H54 (cell line): ENCODE results near the gene POC1A.

Source experiments
- DNase-seq: peaks from one replicate; pipeline ENCODE4 v3.0.0; 2011; ENCODE audit warnings: low spot score, mixed read lengths; ENCODE audit not compliant: insufficient read length
- FAIRE-seq: peaks from 3 replicates; lab custom pipeline; 2011; peaks lifted over from hg19 to GRCh38; lab: Jason Lieb, UNC
- POLR2A ChIP-seq: IDR thresholded peaks from 2 replicates; pipeline ENCODE4 v1.6.1; 2011; ENCODE audit warnings: low read depth, mild to moderate bottlenecking, low read length

The POC1A gene

DNA sequence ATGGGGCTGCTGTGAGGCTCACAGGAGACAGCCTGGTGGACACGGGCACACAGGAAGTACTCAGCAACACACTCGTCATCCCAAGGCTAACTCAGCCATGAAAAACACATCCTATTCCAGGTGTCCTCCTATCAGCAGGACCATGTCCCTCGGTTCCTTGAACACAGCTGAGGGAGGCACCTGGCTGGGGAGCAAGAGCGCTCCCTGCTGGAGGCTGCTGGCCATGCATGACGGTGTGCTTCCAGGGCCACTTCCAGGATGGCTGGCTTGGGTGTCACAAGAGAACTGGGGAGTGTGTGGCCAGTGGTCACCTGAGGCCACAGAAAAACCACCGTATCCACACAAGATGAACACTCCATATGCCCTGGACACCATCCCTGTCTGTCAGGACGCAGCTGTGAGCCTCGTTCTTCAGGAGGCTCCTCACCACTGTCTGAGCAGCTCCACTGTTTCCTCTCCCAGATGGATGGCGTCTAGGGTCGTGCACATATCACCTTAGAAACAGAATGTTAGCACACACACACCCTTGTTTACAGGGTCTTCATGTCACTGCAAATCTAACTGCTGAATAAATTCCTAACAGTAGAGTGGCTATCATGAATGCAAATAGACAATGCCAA is 31.0 kb downstream of the POC1A start:
- DNase-seq (peak; percentile 74), FAIRE-seq (no peak)

DNA sequence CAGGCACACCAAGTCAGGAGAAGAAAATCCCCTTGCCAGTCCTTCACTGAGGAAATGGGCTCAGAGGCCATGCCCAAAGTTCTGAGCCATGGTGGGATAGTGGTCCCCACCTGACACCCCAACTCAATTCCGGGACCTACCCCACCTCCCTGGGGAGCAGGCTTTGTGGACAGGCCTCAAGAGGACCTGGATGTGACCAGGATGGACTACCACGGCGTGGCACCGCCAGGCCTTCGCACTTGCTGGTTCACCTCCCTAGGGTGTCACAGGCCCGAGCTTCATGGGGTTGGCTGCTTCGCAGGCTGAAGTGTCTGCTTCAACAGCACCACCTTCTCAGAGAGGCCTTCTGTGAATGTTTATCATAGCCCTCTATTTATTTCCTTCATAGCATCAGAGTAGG is 31.7 kb downstream of the POC1A start:
- no peak for DNase-seq
- no peak for TF ChIP-seq POLR2A

More for the DNA sequence above, 31.0 kb downstream of the POC1A start:
- TF ChIP-seq POLR2A: no peak

DNA sequence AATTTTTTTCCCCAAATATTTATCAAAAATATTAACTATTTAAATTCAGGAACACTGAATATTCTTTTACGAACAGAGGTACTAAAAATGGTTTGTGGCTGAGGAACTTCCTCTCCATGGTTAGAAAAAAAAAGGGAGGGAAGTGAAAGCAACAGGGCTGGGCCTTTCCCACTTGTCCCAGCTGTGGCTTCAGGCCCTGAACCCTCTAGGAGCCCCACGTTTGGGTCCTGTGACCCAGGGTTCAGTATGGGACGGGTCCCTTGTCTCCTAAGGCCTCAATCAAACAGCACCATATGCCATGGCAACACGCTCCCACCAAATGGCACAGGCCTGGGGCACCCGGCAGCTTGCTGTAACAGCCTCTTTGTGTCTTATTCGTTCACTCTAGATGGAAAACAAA is 32.4 kb downstream of the POC1A start:
- no peak for FAIRE-seq
- no peak for DNase-seq
- no peak for TF ChIP-seq POLR2A

More for the DNA sequence above, 31.7 kb downstream of the POC1A start:
- no peak for FAIRE-seq

DNA sequence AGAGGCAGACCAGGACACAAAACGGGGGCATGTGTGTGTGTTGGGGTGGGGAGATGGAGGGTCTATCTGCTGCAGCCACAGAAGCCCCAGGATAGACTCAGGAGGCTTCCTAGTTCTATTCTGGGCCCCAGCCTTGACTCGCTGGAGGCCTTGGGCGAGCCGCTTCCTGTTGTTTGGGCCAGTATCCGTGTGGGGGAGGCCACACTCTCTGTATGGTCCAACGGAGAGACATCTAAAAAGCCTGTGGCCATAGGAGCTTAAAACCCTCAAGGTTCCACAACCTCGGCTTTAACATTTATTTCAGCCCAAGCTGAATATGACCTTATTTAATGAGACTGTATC is 32.8 kb downstream of the POC1A start:
- FAIRE-seq: no peak
- DNase-seq: no peak
- no peak for TF ChIP-seq POLR2A

DNA sequence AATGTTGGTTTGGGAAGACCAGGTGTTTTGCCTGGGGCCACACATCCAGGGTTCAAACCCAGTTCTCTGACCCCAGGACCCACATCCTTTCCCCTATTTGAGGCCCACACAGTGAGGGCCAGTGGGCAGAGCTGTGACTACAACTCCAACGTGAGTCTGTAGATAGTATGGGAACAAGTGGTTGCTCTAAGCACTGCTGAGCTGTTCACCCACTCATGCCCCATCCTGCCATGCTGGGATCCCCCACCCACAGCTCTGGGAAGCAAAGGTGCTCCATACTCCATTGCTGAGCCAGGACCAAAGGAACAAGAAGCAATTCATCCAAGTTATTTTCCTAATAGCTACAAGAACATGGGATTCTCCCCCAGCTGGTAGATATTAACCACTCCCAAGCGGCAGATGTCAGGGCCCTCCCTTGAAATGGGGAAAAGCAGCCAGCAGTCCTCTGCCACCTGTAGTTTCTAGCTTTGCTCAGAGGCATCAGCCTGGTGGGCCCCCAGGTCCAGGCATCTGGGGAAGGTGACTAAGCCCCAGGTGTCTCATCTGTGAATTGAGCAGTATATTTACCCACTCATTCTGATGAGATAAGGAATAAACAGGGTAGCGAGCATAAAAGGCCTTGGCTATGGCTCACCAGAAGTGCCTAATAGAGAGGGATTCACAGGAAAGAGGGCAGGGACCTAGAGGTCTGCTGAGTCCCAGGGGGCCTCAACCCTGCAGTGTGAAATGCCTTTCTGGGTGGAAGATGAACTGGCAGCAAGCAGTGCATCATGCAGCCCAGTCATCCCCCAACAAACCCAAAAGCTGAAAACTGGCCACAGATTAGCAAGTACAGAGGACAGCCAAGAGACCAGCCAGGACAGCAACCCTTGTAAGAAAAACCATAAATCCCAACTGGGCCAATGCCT is 33.4 kb downstream of the POC1A start:
- FAIRE-seq: no peak
- TF ChIP-seq POLR2A: no peak
- DNase-seq: no peak

DNA sequence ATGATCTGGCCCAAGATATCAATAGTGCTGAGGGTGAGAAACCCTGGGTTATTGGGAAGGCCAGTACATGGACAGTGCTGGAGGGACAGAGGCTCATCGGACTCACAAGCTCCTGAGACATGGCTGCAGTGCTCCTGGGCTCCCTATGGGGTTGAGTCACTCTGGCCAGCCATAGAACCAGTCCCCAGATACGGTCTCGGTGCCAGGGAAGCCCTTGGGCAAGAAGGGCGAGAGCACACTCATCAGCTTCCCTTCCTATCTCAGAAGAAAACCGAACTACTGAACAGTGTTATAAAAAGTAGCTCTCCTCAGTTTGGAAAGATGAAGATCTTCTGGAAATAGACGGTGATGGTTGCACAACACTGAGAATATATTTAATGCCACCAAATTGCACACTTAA is 34.4 kb downstream of the POC1A start:
- FAIRE-seq (no peak), DNase-seq (no peak)
- TF ChIP-seq POLR2A: no peak

DNA sequence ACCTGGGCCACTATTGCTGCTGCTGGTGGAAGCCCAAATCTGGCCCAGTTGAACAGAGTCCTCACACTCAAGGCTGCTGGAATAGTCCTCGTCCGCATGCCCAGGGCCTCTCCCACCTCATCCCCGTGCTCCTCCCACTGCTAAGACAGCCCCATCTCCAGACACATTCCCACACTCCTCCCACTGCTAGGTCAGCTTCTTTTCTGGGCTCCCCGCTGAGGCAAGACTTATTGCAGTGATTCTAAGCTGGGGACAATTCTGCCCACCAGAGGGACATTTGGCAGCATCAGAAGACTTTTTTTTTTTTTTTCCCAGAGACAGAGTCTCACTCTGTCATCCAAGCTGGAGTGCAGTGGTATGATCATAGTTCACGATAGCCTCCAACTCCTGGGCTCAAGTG is 35.1 kb downstream of the POC1A start:
- FAIRE-seq (no peak), DNase-seq (no peak)
- no peak for TF ChIP-seq POLR2A

DNA sequence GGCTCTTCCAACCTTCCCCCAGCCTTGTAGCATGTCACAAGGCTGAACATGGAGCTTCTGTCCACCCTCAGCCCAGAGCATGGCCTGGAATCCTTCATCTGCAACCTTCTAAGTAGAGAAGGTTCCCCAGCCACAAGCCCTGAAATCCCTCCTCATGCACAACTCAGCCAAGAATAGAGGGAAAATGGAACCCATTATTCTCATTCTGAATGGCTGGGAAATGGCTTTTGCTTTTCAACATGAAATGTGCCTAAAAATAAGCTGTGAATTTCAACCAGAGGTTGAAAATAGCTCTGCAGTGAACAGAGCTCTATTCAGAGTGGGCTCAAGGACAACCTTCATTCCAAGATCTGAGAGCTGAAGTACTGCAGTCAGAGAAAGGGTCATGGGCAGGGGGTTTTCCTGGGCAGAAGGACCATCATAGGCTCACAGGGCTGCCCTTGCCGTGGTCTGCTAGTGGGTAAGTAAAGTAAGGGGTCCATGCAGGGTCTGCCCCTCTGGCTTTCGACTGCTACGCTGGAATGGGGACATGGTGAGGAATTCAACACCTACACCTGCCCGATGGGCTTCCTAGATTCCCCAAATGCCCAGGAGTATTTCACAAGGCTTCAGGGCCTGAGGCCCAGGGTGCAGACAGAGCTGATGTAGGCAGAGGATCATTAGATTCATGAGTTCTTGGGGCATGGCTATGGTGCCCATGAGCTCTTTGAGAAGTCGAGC is 35.9 kb downstream of the POC1A start:
- DNase-seq (no peak), FAIRE-seq (no peak)
- no peak for TF ChIP-seq POLR2A

DNA sequence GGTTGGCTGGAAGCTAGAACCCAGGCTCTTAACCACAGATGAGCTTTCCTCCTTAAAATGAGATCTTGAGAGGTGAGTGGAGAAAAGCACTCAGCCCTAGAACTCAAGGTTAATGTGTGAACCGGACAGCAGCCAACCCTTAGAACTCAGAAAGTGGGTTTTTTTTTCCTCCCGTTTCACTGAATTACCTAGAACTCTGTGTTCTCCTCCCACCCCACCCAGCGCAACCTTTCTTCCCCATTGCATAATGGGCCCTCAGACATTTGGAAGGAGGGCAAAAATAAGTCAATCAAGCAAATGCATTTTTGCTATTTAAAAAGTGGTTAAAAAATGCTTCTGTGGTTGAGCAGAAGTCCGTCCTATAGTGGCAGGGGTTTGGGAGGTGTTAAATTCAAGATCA is 36.7 kb downstream of the POC1A start:
- DNase-seq (no peak), FAIRE-seq (no peak)
- TF ChIP-seq POLR2A: no peak

DNA sequence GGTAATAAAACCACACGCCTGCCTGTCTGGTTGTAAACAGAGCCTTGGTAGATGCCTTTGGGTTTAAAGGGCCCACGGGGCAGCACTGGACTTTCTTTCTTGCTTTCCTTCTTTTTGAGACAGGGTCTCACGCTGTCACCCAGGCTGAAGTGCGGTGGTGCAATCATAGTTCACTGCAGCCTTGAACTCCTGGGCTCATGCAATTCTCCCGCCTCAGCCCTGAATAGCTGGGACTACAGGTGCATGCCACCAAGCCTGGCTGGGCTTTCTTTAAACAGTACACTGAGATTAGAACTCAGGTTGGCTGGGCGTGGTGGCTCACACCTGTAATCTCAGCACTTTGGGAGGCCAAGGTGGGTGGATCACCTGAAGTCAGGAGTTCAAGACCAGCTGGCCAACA is 42.2 kb downstream of the POC1A start:
- FAIRE-seq (no peak), DNase-seq (no peak)
- TF ChIP-seq POLR2A: no peak

DNA sequence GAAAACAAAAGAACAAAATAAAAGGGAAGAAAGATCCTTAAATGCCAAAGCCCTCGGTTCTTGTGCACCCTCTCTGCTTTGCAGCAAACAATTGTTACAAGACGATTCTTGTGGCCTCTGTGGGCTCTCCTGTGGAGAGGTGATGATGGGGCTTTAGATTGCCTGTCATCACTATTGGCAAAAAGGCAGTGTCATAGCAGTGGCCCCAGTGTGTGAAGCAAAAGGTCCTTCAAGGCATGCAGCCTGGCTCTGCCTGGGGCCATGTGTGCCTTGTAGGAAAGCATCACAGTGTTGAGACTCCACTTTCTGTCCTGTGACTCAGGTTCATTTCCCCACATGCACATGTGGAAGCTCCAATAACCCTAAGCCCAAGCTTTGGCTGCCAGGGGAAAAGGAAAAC is 43.7 kb downstream of the POC1A start:
- no peak for TF ChIP-seq POLR2A

DNA sequence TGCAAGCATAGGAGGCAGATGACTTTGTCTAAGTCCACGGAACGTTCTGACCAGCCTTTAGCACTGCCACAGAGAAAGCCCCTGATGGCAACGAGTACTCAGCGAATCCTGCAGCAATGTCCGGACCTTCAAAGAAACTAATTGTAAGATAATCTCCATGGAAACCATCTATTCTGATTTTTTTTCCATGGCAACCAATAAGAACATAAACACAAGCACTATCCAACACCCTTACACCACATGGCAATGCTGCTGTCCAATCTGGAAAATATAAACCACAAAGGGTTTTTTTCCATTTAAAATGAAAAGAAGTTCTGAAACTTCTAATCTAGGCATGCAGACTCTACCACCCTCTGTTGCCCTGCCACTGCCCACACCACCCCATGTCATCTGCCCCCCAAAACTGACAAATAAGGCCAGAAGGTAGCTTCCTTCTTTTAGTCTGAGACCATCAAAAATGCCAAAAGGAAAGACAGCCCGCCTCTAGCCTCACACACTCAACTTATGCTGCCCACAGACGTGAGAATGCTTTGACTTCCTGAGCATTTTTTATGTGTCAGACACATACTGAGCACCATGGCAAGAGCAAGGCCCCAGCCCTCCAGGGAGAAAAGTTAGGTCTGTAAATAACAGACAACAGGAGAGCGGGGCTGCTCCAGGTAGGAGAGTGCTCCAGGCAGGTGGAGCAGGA is 44.5 kb downstream of the POC1A start:
- FAIRE-seq (no peak), DNase-seq (no peak)

More for the DNA sequence above, 43.7 kb downstream of the POC1A start:
- no peak for FAIRE-seq
- DNase-seq: no peak

More for the DNA sequence above, 44.5 kb downstream of the POC1A start:
- no peak for TF ChIP-seq POLR2A
